GM12878 (cell line): Measurements from ENCODE around the gene PDE4DIP. TPM values are rescaled to one million over a fixed set of nuclear protein-coding genes. Genes with fewer than 3 reads are reported as not detected.
"Not testable (repeated sequence)": the region's sequence is repeated elsewhere in the genome, so short reads cannot be mapped to it uniquely, and the experiment has no call there.

Experiments
- ATAC-seq: fragments of 200-7000 bp; cut with Tn5 transposase; 3 replicates; pipeline ENCODE4 v1.9.1; 2020; ENCODE audit warnings: mild to moderate bottlenecking, moderate library complexity
- BruUV-seq: library from RNA; stranded (reverse); fragments of 400-500 nt; replicated peaks from 2 replicates; lab custom pipeline; 2021; lab: Mats Ljungman, UMichigan
- CTCF ChIA-PET: fragments of 300-600 bp; sonication (Branson Sonifier 250); formaldehyde crosslinking; extraction: SDS; loops from one replicate; lab custom pipeline; 2021; ENCODE audit warnings: inconsistent platforms; lab: Yijun Ruan, JAX
- POLR2A ChIA-PET: fragments of 350-600 bp; formaldehyde crosslinking; extraction: SDS; loops from one replicate; lab custom pipeline; 2021; ENCODE audit warnings: inconsistent platforms; lab: Charles Lee
- RAD21 ChIA-PET: fragments of 300-600 bp; sonication (Branson Sonifier 250); formaldehyde crosslinking; loops from one replicate; lab custom pipeline; 2023; ENCODE audit warnings: antibody characterized with exemption; ENCODE audit not compliant: unreplicated experiment; lab: Charles Lee
- SMC1A ChIA-PET: fragments of 300-600 bp; sonication (Branson Sonifier 250); formaldehyde crosslinking; loops from one replicate; lab custom pipeline; 2023; ENCODE audit not compliant: unreplicated experiment, uncharacterized antibody; lab: Charles Lee
- DNase-seq: peaks from one replicate; pipeline ENCODE4 v3.0.0-alpha.2; 2011; ENCODE audit warnings: low read depth, low spot score
- FAIRE-seq: peaks from 3 replicates; lab custom pipeline; 2011; peaks lifted over from hg19 to GRCh38; lab: Jason Lieb, UNC
- H2AFZ ChIP-seq: 2 replicates; pipeline ENCODE4 v1.6.0; 2011; ENCODE audit warnings: low read depth, low read length, control low read depth; ENCODE audit not compliant: control insufficient read depth
- H3K27ac ChIP-seq: 2 replicates; pipeline ENCODE4 v1.5.1; 2011; ENCODE audit warnings: control low read depth; ENCODE audit not compliant: control insufficient read depth, insufficient read depth
- H3K27me3 ChIP-seq, 2 experiments: replicated peaks in 1 of 2; 2 replicates each; pipeline versions ENCODE4 v1.6.0 to v1.6.1; 2011; ENCODE audit warnings: low read length in 1 of 2; ENCODE audit not compliant: control insufficient read depth in 2 of 2, insufficient read depth in 2 of 2
- H3K36me3 ChIP-seq, 2 experiments: 2 replicates each; pipeline ENCODE4 v1.5.1; 2011; ENCODE audit warnings: low read length in 1 of 2; ENCODE audit not compliant: control insufficient read depth in 2 of 2, insufficient read depth in 2 of 2
- H3K4me1 ChIP-seq: 2 replicates; pipeline ENCODE4 v1.6.1; 2011; ENCODE audit warnings: mild to moderate bottlenecking, low read length, moderate library complexity, mixed read lengths; ENCODE audit not compliant: control insufficient read depth, insufficient read depth
- H3K4me2 ChIP-seq: 2 replicates; pipeline ENCODE4 v1.6.0; 2011; ENCODE audit warnings: control low read depth; ENCODE audit not compliant: control insufficient read depth, insufficient read depth
- H3K4me3 ChIP-seq: fragments of 200-600 bp; sonication (generic); 2 replicates; pipeline ENCODE4 v1.5.1; 2016
- H3K79me2 ChIP-seq: 2 replicates; pipeline ENCODE4 v1.6.0; 2011; ENCODE audit warnings: low read length; ENCODE audit not compliant: control insufficient read depth, insufficient read depth
- H3K9ac ChIP-seq: 2 replicates; pipeline ENCODE4 v1.8.0; 2011; ENCODE audit warnings: low read length, control low read depth, mixed read lengths; ENCODE audit not compliant: control insufficient read depth, insufficient read depth
- H3K9me3 ChIP-seq: replicated peaks from 3 replicates; pipeline ENCODE4 v1.5.1; 2011; ENCODE audit warnings: mild to moderate bottlenecking, low read length; ENCODE audit not compliant: control insufficient read depth, insufficient read depth
- H4K20me1 ChIP-seq: 2 replicates; pipeline ENCODE4 v1.6.0; 2011; ENCODE audit not compliant: control insufficient read depth, insufficient read depth
- WGBS: methylation state at CpG from one replicate; pipeline ENCODE4 v1.1.6; 2016; ENCODE audit warnings: low lambda C conversion rate; ENCODE audit not compliant: insufficient replicate concordance, insufficient coverage; ENCODE audit errors: missing lambda C conversion rate; 5-methylcytosine and 5-hydroxymethylcytosine counted together
- in situ Hi-C: fragments of 300-500 bp; cut with MboI; formaldehyde crosslinking; loops from 9 replicates; pipeline ENCODE4 v1.14.3; 2018; ENCODE audit warnings: mixed read lengths
- intact Hi-C: fragments of 100-400 bp; cut with micrococcal nuclease; formaldehyde crosslinking; loops from one replicate; pipeline ENCODE4 v1.14.2; 2022; ENCODE audit not compliant: unreplicated experiment
- polyA plus RNA-seq, 11 experiments: library from polyadenylated mRNA; depleted of rRNA in 4 of 11; unstranded in 6 of 11; stranded (reverse) in 5 of 11; fragments of >200 nt; fragmentation: Nextera tagmentation in 4 of 11; fragmentation: Illumina TruSeq in 1 of 11; extraction: Ambion mirVana in 4 of 11; extraction: Trizol in 1 of 11; gene quantifications; 1 replicate in 1 of 11; 2 replicates in 10 of 11; pipeline versions ENCODE4 v1.2.1 to v1.2.3, GENCODE V29; 2011 to 2016; ENCODE audit warnings: inconsistent platforms in 2 of 11, missing spikeins in 2 of 11, low read depth in 1 of 11
- total RNA-seq, 4 experiments: library from RNA; depleted of rRNA in 3 of 4; stranded (reverse); fragments of >200 nt in 3 of 4; fragmentation: Illumina TruSeq in 1 of 4; extraction: Trizol in 1 of 4; gene quantifications; 2 replicates each; pipeline versions ENCODE4 v1.2.1 to v1.2.3, GENCODE V29; 2013 to 2021

PDE4DIP gene
- total and polyA plus RNA-seq, 10 of the 15 experiments (the other 5 are each of a cell fraction or from before 2014, with no cell fraction given): 3.5 to 9.0 (median 5.4) TPM

- H3K27ac ChIP-seq, in situ Hi-C loops, H4K20me1 ChIP-seq, H3K4me1 ChIP-seq, H2AFZ ChIP-seq, H3K36me3 ChIP-seq, DNase-seq, POLR2A ChIA-PET, SMC1A ChIA-PET, H3K4me3 ChIP-seq, CTCF ChIA-PET, BruUV-seq, H3K79me2 ChIP-seq, intact Hi-C loops, H3K9ac ChIP-seq, H3K9me3 ChIP-seq, RAD21 ChIA-PET, H3K27me3 ChIP-seq, H3K4me2 ChIP-seq, FAIRE-seq, ATAC-seq: not testable (repeated sequence)
- WGBS: 0% methylated on average over 1 of the region's 7 CpGs
These were observed 22.0 kb upstream of the PDE4DIP start for GRCh38 chr1:148822180-148822579.

GRCh38 chr1:148823822-148824221, 20.4 kb upstream of the PDE4DIP start:
- H3K4me1 ChIP-seq, SMC1A ChIA-PET, BruUV-seq, H3K79me2 ChIP-seq, CTCF ChIA-PET, POLR2A ChIA-PET, ATAC-seq, FAIRE-seq, H3K27ac ChIP-seq, H3K4me3 ChIP-seq, H2AFZ ChIP-seq, H3K9ac ChIP-seq, H3K36me3 ChIP-seq, RAD21 ChIA-PET, in situ Hi-C loops, intact Hi-C loops, H3K27me3 ChIP-seq, H3K4me2 ChIP-seq, DNase-seq, H4K20me1 ChIP-seq, H3K9me3 ChIP-seq: not testable (repeated sequence)
- no CpG with 5 or more reads among the region's 2 CpGs for WGBS

- H3K9ac ChIP-seq, H3K4me2 ChIP-seq, SMC1A ChIA-PET, POLR2A ChIA-PET, H3K79me2 ChIP-seq, in situ Hi-C loops, CTCF ChIA-PET, H3K4me1 ChIP-seq, H3K9me3 ChIP-seq, DNase-seq, BruUV-seq, H3K27me3 ChIP-seq, H3K27ac ChIP-seq, H2AFZ ChIP-seq, RAD21 ChIA-PET, intact Hi-C loops, H4K20me1 ChIP-seq, H3K36me3 ChIP-seq, H3K4me3 ChIP-seq: not testable (repeated sequence)
- peak; percentile 88 for ATAC-seq
- peak; percentile 93 for FAIRE-seq
- WGBS: no CpG with 5 or more reads among the region's 2 CpGs
These were observed 19.2 kb upstream of the PDE4DIP start for GRCh38 chr1:148825029-148825428.

GRCh38 chr1:148828531-148828930, 15.7 kb upstream of the PDE4DIP start:
- intact Hi-C loops, H3K9me3 ChIP-seq, H3K4me3 ChIP-seq, in situ Hi-C loops, H3K79me2 ChIP-seq, H4K20me1 ChIP-seq, H3K27ac ChIP-seq, H2AFZ ChIP-seq, SMC1A ChIA-PET, CTCF ChIA-PET, H3K4me2 ChIP-seq, DNase-seq, H3K27me3 ChIP-seq, POLR2A ChIA-PET, RAD21 ChIA-PET, BruUV-seq, H3K4me1 ChIP-seq, H3K36me3 ChIP-seq, H3K9ac ChIP-seq, FAIRE-seq, ATAC-seq: not testable (repeated sequence)
- 0% methylated on average over 1 of the region's 2 CpGs for WGBS
